CMK (cell line): ENCODE results near the gene SERGEF.

Source experiments
- DNase-seq: peaks from one replicate; pipeline ENCODE4 v3.0.0-alpha.2; 2010; ENCODE audit warnings: low read depth

Gene SERGEF

DNA sequence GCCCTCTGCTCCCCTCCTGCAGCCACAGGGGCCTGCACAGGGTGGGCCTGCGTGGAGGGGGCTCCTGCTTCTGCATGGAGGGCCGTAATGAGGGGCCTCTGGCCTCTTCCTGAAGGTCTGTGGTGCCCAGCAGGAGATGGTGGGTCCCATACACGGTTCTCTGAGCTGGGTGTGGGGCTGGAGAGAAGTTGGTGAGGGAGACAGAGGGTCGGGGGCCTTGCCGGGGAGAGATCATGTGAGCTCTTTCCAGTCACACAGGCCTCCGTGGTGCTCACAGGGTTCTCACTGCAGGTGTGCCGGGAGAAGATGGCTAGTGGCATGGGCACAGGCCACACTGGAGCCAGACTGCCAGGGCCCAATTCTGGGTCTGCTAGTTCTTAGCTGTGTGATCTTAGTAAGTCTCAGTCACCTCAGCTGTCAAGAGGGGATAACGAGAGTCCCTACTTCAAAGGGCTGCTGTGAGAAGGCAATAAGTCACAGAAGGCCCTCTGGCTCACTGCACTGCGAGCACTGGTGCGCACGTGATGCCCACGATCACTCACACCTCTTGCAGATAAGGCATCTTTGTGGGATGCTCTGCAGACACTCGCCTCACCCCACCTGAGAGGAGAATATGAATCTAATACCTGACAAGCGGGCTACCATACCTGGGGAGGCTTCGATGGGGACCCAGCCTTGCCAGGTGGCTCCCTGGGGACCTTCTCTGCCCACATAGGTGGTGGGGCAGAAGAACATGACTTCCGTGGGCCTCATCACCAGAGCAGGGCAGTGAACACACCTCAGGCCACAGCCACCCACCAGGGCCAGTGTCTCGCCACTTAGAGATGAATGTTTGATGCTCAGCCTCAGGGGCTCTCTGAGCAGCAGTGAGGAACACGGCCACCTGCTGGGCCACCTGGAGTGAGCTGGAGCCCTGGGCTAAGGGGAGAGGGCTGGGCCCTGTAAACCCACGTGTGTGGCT lies 263.8 kb downstream of the SERGEF start:
- DNase-seq = no peak

DNA sequence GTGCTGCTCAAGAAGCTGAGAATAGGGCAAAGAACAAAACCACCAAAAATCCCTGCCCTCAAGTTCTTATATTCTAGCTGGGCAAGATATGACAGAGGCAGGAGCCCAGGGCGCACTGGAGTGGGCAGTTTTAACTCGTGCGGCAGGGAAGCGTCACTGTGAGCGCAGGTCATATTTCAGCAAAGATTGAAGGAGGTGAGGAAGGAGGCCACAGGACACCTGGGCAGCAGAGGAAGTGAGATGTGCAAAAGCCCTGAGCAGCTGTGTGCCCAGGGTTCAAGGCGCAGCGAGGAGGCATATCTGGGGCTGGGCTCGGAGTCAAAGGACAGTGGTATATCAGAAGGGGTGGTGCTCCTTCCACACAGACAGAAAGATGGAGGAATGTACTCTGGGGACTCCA lies 264.8 kb downstream of the SERGEF start:
- no peak for DNase-seq

DNA sequence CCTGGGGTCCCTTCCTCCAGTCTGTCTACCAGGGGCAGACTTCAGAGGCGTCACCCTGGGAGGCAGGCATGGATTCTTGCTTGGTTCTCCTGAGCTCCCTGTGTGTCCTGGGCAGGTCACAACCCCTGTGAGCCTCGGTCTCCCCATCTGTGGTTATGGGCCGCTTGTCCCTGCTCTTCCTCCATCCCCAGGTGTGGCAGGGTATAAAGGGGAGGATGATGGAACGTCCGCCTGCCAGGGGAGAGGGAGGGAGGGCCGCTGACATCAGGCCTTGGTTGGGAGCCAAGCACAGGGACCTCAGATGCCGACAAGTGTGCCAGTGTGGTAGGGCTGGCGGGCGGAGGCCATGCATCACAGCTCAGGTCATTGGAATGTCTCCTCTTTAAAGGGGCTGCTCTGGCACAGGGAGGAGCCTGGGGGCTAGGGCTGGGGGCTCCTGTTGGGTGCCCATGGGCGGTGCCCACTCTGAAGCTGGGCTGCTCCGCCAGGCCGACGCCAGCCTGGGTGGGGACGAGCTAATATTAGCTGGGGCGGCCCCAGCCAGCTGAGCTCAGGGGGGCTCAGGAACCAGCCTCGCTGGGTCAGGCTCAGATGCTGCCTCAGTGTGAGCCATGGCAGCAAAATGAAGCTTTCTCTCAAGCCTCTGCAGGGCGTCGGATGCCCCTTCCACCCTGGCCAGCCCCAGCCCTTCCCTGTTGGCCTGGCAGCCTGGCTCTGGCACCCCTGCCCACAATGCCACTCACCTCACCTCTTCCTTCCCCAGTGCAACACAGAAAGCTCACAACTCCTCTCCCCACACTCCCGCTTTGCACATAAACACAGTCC lies 265.5 kb downstream of the SERGEF start:
- no peak for DNase-seq

DNA sequence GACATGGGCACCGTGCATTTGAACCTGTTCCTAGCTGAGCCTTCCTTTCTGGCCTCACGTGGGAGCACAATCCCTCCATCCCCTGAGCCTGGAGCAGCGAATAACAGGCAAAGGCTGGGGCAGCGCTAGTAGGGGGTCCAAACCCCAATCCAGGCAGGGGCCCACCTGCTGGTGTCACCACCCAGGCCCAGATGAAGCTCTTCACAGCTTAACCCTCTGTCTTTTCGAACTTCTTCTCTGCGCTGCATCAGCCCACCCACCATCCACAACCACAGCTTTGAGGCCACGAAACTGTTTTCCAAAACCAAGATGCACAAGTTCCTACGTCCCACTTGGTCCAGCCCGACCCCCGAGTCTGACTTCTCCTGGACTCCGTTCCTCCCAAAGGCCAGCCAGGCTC lies 266.8 kb downstream of the SERGEF start:
- no peak for DNase-seq

DNA sequence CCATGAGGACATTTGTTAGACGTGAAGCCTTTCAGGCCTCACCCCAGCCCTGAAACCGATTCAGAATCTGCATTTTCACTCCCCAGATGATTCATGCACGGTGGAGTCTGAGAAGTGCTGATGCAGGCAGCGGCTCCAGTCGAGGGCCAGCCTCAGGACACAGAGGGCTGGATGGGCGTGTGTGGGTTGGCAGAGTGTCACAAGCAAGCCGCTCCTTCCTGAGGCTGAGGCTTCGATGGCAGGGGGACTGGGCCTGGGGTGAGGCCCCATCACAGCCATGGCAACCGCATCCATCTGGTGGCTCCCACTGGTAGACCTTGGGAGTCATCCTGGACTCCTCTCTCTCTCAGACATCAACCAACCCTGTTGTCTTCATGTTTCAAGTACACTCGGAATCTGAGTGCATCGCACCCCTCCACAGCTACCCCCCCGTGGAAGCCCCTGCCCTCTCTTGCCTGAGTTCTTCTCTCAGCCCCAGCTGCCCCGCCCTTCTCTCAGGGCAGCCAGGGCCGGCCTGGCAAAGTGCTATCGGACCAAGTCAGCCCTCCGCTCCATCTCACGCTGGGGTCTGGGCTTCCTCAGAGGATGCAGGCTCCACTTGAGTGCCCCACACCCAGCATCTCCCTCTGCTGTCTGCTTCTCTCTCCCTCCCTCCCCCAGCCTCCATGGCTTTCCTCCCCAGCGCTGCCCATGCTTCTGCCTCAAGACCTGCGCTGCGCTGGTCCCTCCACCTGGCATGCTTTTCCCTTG lies 267.6 kb downstream of the SERGEF start:
- no peak for DNase-seq

DNA sequence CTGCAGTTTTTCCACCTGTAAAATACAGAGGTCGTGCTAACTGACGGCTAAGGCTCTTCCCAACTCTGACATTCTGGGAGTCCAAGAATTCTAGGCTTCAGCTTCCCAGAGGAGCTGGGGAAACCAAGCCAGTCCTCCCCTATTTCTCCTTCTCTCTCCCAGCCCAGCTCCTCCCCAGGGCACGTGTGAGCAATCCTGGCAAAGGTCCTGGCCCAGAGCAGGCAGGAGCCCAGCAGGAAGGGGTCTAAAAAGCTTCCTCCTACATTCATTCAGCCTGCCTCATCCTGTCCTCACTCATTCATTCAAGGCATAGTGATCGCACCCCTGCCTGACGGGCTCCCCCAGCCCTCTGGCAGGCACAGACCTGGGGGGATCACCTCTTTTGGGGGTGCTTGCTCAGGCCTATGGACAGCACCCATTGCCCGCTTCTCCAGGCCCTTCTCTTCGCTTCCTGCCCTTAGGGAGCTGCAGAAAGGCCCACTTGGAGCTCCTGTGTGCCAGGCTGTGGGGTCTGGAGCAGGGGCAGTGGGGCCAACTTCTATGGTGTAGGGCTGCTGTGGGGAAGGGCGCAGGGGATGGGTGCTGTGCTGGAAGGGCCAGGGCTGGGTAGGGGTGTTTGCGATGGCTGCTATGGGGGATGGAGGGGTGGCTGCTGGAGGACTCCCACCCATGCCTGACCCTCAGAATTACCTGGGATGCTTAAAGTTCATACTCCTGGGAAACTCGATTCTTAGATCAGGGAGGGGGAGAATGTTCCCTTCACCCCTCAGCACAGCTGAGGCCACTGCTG lies 268.5 kb downstream of the SERGEF start:
- DNase-seq = no peak

DNA sequence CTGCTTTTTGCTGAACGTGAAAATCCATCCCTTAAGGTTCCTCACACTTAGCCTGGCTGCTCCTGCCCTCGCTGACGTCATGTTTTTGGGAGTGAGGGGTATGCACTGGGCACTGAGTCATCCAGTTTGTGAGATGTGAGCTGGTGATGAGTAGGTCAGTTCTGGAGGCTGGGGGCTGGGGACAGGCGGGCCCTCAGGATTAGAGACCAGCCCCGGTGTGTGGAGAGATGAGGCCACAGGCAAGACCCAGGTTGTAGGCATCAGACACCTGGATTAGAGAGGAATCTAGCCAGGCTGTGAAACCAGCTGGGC lies 269.1 kb downstream of the SERGEF start:
- no peak for DNase-seq

DNA sequence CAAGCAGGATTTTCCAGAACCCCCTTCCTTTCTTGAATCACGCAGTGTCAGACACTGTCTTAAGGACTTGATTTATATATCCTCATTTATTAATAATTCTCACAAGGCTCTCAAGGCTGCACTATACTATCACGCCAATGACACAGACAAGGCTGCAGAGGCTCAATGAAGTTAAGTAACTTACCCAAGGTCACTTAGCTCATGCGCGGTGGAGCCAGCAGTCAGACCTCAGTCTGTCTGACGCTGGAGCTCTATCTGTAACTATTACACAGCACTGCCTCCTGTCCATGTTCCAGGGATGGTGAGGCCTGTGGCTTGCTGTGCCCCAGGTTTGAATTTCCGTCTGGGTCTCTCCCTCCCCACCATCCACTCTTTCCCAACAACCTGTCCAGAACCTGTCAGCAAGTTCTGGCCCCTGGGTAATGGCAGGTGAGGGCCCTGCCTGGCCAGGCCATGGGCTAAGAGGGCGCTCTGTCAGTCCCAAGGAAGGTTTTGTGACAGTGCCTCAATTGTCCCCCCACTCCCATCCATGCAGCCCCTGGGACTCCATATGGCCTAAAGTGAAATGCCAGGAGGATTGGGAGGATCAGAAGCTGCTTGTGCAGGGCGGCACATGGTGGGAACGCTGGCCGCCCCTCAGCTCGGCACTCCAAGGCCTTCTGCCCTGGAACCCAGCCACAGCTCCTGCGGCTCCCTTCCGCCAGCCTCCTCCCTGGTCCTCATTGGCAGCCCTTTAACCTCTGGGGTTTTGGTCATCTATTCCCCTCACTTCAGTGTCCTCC lies 269.6 kb downstream of the SERGEF start:
- no peak for DNase-seq

DNA sequence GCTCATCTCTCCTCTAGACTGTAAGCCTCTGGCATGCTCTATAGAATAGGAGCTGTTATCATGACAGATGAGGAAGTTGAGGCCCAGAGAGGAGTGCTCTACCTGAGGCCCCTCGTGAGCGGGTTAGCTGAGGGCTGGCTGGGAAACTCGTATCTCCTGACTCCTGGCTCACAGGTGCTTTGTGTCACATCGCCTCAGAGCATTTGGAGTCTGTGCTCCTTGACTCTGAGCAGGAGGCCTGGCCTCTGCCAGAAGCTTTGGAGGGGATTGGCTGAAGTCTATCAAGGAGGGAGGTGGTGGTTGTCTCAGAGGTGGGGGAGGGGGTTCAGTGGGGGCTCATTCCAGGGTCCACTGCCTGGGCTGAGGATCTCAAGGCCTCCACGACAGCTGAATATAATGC lies 270.8 kb downstream of the SERGEF start:
- DNase-seq = no peak

DNA sequence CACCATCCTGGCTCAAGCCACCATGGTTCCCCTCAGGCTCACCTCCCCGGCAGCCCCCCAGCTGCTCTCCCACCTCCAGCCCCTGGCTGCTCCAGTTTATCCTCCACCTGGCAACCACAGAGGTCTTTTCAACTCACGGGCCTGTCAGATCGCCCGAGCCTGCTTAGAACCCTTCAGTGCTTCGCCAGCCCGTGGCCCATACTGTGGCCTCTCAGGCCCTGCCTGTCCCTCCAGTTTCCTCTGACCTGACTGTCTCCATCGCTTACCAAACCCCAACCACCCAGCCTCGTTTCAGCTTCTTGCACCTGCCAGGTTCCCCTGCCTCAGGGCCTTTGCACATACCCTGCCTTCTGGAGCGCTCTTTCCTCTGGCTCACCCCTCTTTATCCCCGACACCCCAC lies 271.4 kb downstream of the SERGEF start:
- no peak for DNase-seq

DNA sequence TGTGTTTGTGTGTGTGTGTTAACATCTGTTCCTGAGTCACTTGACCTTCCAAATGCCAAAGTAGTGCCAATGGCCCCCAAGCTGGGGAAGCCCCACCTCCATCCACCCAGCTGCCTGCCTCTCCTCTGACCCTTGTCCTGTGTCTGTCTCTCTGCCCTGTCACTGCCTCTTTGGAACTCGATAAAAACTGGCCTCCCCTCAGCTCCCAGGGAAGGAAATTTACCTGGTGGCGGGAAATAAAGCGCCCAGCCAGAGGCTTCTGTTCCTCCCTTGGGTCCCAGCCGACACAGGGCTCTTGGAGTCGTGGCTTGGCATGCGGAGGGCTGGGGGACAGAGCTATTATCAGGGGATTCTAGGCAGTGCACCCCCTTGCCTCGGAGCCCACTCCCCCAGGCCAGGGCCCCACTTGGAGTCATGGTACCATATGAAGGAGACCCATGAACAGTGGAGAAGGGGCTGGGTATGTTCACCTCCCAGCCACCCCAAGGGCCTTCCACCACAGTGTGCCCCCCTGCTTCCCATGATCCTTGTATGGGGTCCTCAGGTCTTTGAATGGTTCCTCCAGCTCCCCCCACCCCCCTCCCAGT lies 272.1 kb downstream of the SERGEF start:
- no peak for DNase-seq

DNA sequence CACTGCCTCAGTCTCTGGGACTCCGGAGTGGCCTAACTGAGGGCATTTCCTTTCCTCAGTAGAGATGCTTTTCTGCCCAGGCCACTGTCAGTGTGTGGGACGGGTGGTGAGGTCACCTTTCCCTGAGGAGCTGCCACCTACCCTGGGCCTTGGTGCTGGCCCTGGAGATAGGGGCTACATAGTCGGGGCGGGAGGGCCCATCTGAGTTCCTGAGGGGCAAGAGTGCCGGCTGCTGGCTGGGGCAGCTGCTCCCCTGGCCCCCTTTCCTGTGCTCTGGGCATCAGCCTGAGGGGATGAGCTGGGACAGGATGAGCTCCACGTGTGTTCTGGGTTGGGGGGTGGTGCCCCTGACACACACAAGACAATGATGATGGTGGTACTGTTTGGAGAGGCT lies 272.9 kb downstream of the SERGEF start:
- no peak for DNase-seq

DNA sequence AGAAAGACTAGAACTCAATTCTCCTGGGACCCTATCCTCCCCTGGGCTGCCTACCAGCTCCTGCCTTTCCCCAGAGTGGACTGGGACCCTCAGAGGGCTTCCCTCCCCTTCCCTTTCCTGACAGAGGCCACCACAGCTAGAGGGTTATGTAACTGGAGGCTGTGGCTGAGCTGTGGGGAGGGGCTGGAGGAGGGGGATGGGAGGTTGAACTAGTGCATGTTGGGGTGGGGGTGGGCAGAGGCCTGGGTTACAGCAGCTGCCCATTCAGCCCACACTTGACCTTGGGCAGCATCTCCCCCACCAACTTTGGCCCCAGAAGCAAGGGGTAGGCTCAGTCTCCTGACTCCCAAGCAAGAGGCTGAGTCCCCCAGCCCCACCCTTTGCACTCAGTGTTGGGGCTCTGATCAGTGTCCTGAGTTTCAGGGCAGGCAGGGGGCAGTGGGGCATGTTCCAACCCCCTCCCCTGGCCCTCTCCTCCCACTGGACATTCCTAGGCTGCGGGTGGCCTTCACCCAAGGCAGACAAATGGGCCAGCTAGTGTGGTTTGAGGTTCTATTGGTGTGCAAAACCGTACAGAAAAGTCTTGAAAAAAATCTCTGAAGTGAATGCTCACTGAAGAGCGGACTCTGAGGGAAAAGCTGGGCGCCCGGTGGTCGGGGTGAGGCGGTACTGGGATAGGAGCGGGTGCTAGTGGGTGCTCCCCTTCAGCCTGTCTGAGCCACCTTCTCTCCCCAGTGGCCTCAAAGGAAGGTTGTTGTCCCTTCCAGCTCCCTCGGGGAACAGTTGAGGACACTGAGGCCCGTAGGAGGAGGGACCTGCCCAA lies 274.5 kb downstream of the SERGEF start:
- DNase-seq = no peak
